HG03159 (cell line): ENCODE measurements around the gene ZNF497.
"Not testable (repeated sequence)": the region's sequence is repeated elsewhere in the genome, so short reads cannot be mapped to it uniquely, and the experiment has no call there.

ENCODE experiments used
- ATAC-seq: cut with Tn5 transposase; IDR thresholded peaks from one replicate; pipeline ENCODE4 v1.9.1; 2021; ENCODE audit warnings: mild to moderate bottlenecking, moderate library complexity; ENCODE audit not compliant: unreplicated experiment

Gene ZNF497

DNA sequence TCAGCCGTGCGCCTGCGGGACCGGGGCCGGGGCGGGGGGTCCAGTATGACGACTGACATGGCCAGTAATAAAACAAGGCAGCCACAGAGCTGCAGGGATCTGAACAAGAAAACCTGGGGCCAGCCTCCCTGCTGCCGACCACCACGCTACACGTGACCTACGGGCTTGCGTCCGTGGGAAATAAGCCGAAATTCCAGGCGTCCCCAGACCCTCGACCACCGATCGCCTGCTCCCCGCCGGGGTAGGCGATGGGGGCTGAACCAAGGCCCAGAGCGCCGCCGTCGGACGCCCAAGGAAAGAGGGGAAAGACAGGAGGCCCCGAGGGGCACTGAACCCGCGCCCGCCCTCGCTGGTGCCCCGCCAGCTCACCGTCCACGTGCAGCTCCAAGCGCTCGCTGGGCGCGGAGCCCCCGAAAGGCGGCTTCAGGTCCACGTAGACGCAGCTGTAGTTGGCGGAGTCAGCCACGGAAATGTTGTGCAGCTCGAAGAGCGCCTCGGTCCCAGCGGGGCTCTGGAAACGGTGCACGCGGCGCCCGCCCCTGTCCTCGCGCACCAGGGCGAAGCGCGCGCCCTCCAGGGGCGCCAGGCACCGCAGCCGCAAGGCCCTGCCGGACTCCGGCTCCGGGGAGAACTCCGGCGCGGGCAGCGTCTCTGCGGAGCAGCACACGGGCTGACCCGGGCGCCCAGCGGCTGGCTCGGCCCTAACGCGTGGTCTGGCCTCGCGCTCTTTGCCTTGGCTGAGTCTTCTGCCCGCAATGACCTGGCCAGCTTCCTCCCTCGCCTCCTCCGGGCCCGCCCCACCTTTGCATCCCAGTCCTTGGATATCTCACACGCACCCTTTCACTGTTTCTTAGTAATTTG is 12.3 kb downstream of the ZNF497 start:
- no peak for ATAC-seq

DNA sequence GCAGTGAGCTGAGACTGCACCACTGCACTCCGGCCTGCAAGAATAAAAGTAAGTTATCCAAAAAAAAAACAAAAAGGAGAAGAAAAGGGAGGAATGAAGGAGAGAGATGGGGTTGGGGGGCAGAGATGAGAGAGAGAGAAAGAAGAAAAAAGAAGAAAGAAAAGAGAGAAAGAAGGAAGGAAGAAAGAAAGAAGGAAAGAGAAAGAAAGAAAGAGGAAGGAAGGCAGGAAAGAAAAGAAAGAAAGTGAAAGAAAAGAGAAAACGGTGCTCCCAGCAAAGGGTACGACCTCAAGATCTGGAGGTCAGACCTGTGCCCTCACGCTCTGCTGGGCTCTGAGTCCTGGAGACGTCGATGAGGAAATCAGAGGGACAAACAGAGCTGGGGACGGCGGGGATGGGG is 13.0 kb downstream of the ZNF497 start:
- ATAC-seq: no peak

DNA sequence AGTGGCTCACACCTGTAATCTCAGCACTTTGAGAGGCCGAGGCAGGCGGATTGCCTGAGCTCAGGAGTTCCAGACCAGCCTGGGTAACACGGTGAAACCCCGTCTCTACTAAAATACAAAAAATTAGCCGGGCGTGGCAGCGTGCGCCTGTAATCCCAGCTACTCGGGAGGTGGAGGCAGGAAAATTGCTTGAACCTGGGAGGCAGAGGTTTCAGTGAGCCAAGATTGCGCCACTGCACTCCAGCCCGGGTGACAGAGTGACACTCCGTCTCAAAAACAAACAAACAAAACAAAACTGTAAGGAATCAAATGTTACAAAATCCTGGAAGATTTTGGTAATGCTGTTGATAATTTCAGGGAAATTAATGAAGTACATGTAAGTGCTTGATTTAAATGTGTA is 14.5 kb downstream of the ZNF497 start:
- not testable (repeated sequence) for ATAC-seq

DNA sequence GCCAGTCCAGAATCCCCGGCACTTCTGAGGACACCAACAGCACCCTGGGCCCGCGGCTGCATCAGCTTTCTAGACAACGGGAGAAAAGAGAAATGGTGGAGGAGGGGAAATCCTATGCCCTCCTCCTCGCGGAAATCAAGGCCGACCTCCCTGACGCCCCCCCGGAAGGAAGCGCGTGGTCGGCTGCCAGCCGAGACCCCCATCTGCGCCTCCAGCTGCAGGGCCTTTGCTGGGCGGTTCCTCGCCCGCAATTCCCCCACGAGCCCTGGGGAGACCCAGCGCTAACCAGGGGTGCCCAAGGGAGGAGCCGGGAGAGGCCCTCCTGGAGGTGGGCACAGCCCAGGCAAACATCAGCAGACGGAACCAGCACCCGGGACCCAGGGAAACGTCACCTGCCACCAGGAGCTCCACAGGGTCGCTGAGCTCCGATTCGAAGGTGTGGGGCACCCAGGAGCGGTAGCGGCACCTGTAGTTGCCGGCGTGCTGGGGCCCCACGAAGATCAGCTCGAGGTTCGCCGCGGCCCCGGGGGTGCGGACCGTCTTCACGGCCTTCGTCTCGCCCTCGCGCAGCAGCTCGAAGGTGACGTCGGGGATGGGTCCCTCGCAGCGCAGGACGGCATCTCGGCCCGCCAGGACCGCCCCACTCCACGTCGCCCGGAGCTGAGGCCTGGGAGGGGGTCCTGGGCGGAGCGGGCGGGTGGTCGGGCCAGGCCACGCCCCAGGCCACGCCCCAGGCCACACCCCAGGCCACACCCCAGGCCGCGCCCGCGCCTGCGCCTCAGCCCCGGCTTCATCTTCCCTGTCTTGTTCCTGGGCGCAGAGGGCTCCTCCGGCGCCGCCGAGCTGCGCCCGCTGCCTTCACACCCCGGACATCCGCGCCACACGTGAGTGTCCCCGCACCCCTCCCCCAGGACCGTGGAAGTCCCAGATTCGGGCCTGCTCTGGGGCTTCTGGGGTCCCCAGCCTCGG is 15.3 kb downstream of the ZNF497 start:
- peak; percentile 91 for ATAC-seq

DNA sequence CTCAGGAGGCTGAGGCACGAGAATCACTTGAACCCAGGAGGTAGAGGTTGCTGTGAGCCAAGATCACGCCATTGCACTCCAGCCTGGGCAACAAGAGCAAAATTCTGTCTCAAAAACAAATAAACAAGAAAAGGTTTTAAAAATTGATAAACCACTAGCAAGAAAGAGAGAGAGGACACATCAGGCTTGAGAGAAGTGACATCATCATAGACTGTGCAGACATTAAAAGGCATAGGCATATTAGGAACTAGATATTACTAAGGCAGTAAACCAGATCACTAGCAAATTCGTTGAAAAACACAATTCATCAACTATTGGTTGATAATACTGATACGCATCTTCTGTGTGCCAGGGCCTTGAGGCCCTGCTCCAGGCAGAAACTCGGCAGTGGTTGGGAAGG is 17.0 kb downstream of the ZNF497 start:
- no peak for ATAC-seq

DNA sequence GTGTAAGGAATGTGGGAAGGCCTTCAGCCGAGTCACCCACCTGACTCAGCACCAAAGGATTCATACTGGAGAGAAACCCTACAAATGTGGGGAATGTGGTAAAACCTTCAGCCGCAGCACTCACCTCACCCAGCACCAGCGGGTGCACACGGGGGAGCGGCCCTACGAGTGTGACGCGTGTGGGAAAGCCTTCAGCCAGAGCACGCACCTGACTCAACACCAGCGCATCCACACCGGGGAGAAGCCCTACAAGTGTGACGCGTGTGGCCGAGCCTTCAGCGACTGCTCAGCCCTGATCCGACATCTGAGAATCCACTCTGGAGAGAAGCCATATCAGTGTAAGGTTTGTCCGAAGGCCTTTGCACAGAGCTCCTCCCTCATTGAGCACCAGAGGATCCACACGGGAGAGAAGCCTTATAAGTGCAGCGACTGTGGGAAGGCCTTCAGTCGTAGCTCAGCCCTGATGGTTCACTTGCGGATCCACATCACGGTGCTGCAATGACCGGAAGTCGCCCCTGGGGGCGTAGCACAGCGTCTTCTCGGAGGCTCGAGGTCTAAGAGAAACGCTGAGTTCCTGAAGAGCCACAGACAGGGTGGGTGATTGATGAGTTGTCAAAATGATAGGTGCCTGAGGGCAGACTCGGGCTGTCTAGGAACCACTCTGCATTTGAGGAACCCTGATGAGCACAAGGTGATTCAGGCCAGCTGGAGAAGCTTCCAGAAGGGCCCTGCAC is 23.6 kb downstream of the ZNF497 start:
- no peak for ATAC-seq

DNA sequence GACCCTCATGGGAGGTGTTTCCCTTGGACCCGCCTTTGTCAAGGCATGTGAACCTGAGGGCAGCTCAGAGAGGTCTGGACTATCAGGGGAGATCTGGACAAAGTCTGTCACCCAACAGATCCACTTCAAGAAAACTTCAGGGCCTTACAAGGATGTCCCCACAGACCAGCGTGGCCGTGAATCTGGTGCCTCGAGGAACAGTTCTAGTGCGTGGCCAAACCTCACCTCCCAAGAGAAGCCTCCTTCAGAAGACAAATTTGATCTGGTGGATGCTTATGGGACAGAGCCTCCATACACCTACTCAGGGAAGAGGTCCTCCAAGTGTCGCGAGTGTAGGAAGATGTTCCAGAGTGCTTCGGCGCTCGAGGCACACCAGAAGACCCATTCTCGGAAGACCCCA is 24.2 kb downstream of the ZNF497 start:
- ATAC-seq: no peak

DNA sequence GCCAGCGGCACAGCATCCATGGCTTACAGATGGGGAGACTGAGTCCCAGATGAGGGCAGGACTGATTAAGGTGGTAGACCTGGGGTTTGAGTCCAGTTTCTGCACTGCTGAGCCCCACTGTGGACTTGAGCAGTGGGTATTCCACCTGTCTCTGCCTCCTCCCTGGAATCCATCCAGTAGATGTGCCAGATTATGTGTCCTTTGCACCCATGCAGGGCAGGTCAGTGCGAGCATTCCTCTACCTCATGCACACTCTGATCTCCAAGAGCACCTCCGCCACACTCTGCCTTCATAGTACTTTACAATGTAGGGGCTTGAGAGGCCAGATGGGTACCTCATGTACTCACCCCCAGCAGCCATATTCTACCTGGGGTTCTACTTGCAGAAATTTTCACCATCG is 25.7 kb downstream of the ZNF497 start:
- ATAC-seq: no peak

DNA sequence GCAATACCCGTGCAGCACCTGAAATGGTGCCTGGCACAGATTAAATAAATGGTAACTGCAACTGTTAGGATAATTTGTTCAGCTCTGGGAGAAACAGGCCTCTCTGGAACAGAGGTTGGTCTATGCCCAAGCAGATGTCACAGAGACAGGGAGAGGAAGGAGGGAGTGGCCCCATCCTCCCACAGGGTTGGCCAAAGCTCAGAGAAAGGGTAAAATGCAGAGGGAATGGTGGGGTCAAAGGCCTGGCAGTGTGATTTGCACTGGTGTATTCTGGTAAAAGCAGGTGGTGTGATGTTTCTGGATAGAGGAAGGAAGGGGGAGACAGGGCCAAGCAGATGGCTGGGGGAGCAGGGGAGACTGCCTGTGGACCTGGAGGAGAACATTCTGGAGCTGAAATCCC is 26.3 kb downstream of the ZNF497 start:
- ATAC-seq: no peak

DNA sequence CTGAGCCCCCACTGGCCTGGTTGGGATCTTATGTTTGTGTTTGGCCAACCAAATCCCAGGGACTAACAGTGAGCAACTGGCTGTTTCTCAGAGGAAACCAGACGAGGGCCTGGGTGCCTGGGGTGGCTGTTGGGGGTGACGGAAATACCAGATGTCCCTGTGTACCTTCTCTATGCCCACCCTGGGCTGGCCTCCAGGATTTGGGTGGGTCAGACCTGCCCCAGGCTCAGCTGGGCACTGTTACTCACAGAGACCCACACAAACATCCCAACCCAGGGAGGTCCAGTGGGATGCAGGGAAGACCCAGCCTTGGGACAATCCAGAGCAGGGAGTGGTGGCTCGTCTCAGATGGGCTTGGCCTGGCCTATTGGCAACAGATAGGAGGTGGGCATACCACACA is 26.9 kb downstream of the ZNF497 start:
- no peak for ATAC-seq

DNA sequence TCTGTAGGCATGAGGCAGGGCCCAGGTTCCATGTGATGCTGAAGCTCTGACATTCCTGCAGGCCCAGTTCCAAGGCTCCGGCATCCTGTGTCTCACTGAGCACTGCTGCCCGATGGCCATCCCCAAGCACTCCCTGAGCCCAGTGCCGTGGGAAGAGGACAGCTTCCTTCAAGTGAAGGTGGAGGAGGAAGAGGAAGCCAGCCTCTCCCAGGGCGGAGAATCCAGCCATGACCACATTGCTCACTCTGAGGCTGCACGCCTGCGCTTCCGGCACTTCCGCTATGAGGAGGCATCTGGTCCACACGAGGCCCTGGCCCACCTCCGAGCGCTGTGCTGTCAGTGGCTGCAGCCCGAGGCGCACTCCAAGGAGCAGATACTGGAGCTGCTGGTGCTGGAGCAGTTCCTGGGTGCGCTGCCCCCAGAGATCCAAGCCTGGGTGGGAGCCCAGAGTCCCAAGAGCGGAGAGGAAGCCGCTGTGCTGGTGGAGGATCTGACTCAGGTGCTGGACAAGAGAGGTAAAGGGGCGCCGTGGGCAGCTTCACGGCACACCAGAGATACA is 27.8 kb downstream of the ZNF497 start:
- no peak for ATAC-seq

DNA sequence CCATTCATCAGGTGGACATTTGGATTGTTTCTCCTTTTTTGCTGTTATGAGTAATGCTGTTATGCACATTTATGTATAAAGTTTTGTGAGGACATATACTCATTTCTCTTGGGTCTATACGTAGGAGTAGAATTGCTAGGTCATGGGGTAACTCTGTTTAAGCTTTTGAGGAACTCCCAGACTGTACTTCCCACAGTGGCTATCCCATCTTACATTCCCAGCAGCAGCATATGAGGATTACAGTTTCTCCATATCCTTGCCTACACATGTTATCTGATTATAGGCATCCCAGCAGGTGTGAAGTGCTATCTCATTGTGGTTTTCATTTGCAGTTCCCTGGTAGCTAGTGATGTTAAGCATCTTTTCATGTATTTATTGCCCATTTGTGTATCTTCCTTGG is 29.9 kb downstream of the ZNF497 start:
- ATAC-seq: no peak

DNA sequence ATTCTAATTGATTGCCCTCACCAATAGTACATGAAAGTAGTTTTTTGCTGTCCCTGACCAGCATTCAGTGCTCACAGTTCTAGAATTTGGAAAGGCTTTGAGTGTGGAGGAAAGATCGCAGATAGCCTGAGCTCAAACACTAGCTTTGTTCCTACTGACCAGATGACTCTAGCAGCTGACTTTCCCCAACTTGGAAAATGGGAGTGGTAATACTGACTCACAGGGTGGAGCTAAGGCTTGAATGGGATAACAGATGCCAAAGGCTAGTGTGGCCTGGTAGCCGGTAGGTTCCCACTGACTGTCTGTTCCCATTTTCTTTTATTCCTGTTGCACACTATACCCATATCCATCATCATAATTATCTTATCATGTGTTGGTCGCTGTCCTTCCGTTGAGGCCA is 32.1 kb downstream of the ZNF497 start:
- ATAC-seq: no peak

DNA sequence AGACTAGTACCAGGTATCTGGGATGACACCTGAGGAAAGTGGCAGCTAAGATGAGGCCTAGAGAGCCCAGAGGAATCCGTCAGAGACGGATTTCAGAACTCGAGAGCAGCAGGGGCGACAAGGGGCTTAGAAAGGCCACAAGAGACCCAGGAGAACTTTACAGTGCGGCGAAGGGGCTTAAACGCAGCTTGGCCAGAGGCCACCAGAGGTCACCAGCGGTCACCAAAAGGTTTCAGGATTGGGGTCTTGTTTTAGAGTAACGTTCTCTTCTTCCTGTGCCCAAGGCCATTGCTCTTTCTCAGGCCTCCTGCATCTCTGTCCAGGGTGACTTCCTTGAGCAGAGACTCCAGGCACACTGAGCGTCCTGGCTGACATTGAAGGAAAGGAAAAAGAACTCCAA is 33.6 kb downstream of the ZNF497 start:
- no peak for ATAC-seq

DNA sequence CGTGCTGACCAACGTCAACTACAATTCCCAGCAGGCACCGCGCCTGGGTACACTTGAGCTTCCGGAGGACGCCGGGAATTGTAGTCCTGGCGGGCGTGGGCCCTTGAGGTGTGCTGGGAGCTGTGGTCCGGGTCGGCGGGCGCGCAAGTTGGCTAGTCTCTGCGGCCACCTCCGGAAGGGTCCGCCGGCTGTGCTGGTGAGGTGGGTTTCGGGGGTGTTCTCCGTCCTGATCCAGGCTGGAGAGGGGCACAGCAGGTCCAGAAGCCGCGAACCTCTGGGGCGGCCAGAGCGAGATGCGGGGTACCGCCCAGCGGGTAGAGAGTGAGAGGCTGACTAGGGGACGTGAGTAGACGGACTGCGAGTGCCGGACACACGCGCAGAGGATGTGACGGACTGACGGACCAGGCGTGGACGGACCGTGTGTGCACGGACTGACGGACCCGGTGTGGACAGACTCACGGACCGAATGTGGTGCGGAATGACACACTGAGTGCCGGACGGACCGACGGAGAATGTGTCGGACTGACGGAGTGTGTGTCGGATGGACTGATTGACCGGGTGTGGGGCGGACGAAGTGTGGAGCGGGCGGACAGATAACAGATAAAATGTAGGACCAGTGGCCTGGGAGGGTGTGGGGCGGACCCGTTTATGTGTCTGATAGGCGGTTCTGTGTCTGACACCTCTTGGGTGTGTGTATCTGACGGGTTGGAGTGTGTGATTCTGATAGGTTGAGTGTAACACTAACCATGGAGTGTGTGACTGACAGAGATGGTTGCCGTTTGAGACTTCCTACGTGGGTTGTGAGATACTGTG is 35.4 kb downstream of the ZNF497 start, which contains the start of gene ZSCAN22:
TSS of gene ZSCAN22 (plus strand) at position 81 of the 813 bp plus-strand sequence. CDS start 7,809 bp downstream, outside the sequence.
- peak; percentile 92 for ATAC-seq

DNA sequence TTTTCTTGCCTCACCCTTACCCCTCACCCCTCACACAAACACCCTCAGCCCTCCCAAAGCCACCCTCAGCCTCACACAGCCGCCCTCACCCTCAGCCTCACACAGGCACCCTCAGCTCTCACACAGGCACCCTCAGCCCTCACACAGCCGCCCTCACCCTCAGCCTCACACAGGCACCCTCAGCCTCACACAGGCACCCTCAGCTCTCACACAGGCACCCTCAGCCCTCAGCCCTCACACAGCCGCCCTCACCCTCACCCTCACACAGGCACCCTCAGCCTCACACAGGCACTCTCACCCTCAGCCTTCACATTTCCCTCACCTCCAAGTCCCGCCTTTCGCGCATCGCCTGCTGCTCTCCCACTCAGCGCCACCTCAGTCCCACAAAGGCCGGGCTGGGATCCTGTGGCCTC is 36.0 kb downstream of the ZNF497 start:
- no peak for ATAC-seq

DNA sequence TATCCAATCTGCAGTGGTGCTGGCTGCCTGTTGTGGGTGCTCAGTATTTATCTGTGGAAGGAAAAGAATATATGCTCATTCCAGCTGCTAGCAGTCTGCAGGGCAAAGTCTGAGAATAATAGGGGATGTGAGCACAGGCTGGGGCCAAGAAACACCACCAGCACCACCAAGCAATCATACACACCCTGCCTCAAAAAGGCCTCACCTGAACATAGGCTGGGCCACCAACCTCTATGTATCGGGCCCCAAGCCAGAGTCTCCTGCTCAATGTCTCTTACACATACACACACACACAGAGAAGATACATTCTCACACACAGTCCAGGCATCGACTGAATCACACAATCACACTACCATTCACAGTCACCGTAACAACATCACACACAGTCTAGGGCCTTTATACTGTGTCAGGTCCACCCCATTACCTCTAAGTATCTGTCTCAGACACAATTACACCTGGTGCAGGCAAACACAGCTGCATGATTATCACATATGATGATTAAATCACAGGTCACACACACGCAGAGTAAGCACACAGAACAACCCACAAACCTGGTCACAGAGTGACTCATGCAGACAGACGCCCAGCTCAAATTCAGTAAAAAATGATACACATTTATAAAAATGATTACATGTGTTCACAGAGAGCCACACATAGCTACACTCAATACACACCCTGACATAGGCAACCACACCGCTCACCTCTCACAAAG is 37.1 kb downstream of the ZNF497 start:
- ATAC-seq: no peak

DNA sequence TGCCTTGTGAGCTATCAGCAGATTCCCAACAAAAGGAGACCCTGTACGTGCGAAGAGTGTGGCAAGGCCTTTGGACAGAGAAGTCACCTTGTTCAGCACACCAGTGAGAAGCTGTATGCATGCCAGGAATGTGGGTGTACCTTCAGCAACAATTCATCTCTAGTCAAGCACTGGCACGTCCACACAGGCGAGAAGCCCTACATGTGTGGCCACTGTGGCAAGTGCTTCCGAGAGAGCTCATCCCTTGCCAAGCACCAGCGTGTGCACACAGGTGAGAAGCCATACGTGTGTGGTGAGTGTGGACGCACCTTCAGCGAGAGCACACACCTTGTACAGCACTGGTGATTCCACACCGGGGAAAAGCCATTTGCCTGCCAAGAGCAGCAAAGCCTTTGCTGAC is 43.3 kb downstream of the ZNF497 start:
- no peak for ATAC-seq

DNA sequence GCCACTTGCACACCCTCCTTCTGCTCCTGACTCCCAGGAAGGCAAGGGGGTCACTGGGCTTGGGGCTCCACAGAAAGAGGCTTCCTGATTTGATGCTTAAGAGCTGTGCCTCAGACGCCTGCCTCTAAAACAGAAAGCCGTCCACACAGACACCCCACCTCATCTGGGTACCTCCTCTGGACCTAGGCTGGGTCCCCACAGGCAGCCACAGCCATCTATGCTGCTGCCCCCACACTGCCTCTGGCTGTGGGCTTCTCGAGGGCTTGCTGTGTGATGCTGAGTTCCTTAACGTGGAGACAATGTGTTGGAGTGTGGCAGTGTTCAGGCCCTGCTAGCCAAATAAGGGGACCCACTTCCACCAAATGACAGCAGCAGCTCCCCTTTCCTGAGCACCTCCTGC is 44.3 kb downstream of the ZNF497 start:
- ATAC-seq: no peak
